ENCODE data around the gene UGGT1. TPM values are rescaled to one million over a fixed set of nuclear protein-coding genes. Genes with fewer than 3 reads are reported as not detected.
A peak's percentile ranks its signal among the peaks of the same experiment; 100 is the strongest.

UGGT1 gene
- total RNA-seq, 1 experiment from 2014 or later = 77.6 TPM

GRCh38 chr2:128215897-128216642 is 125.1 kb downstream of the UGGT1 start:
- no peak for DNase-seq (ENCODE audit: low spot score)

GRCh38 chr2:128217671-128218070 is 126.7 kb downstream of the UGGT1 start:
- no peak for DNase-seq (ENCODE audit: low spot score)

GRCh38 chr2:128219891-128220290 is 128.9 kb downstream of the UGGT1 start:
- no peak for DNase-seq (ENCODE audit: low spot score)

GRCh38 chr2:128227862-128228261 is 136.9 kb downstream of the UGGT1 start:
- no peak for DNase-seq (ENCODE audit: low spot score)

GRCh38 chr2:128228894-128229293 is 137.9 kb downstream of the UGGT1 start:
- DNase-seq (ENCODE audit: low spot score) = peak; percentile 25

- DNase-seq (ENCODE audit: low spot score) = peak; percentile 73
Measured at GRCh38 chr2:128232965-128233789, 142.2 kb downstream of the UGGT1 start.

- no peak for DNase-seq (ENCODE audit: low spot score)
Measured at GRCh38 chr2:128233790-128234395, 142.9 kb downstream of the UGGT1 start.

- DNase-seq (ENCODE audit: low spot score) = no peak
Measured at GRCh38 chr2:128234613-128235012, 143.6 kb downstream of the UGGT1 start.

GRCh38 chr2:128235581-128235980 is 144.6 kb downstream of the UGGT1 start:
- no peak for DNase-seq (ENCODE audit: low spot score)

GRCh38 chr2:128236491-128237035 is 145.6 kb downstream of the UGGT1 start:
- peak; percentile 81 for DNase-seq (ENCODE audit: low spot score)

- peak; percentile 23 for DNase-seq (ENCODE audit: low spot score)
Measured at GRCh38 chr2:128237081-128237534, 146.1 kb downstream of the UGGT1 start.

- DNase-seq (ENCODE audit: low spot score) = no peak
Measured at GRCh38 chr2:128237911-128238697, 147.1 kb downstream of the UGGT1 start.

- DNase-seq (ENCODE audit: low spot score) = no peak
Measured at GRCh38 chr2:128241896-128242295, 150.9 kb downstream of the UGGT1 start.

Other genes with a start within 250 kb of the UGGT1 start
- 30.4 and 42.4 TPM in 2 replicates for gene POLR2D, start 233.0 kb upstream of the UGGT1 start, total RNA-seq (2014; rRNA removed; shearing (Covaris generic))
- gene AMMECR1L, start 205.2 kb upstream of the UGGT1 start, total RNA-seq (2014; rRNA removed; shearing (Covaris generic)) = 12.3 and 15.8 TPM in 2 replicates
- gene SAP130, start 63.1 kb upstream of the UGGT1 start, total RNA-seq (2014; rRNA removed; shearing (Covaris generic)) = 11.1 and 15.2 TPM in 2 replicates
- gene HS6ST1, start 227.7 kb downstream of the UGGT1 start, total RNA-seq (2014; rRNA removed; shearing (Covaris generic)) = 33.7 and 45.8 TPM in 2 replicates

All from A172 (cell line).